Measurements from ENCODE around the gene FGG.

DNA sequence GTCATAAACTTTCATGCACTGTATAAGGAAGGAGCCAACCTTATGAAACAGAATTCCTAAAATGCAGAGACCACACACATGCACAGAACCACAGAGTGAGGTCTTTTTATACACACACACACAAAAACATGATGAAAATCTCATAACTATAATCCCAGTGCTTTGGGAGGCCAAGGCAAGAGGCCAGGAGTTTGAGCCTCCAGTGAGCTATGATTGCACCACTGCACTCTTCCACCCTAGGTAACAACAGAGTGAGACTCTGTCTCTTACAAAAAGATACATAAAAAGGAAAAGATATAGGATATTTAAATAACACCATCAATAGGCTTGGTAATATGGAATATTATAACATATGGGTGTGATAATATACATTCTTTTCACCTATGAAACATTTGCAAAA is 32.5 kb downstream of the FGG start:
- TF ChIP-seq, protein P1, sequence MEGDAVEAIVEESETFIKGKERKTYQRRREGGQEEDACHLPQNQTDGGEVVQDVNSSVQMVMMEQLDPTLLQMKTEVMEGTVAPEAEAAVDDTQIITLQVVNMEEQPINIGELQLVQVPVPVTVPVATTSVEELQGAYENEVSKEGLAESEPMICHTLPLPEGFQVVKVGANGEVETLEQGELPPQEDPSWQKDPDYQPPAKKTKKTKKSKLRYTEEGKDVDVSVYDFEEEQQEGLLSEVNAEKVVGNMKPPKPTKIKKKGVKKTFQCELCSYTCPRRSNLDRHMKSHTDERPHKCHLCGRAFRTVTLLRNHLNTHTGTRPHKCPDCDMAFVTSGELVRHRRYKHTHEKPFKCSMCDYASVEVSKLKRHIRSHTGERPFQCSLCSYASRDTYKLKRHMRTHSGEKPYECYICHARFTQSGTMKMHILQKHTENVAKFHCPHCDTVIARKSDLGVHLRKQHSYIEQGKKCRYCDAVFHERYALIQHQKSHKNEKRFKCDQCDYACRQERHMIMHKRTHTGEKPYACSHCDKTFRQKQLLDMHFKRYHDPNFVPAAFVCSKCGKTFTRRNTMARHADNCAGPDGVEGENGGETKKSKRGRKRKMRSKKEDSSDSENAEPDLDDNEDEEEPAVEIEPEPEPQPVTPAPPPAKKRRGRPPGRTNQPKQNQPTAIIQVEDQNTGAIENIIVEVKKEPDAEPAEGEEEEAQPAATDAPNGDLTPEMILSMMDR (IDR thresholded peaks at IDR 0.05; ENCODE audit: insufficient read depth, low read length, poor library complexity, severe bottlenecking), result no peak
- TF ChIP-seq EZH2phosphoT487 (conservative IDR thresholded peaks at IDR 0.05; ENCODE audit: low read length), result no peak

Data from SU-DHL-6 (cell line).